Upper lobe of left lung (tissue), 6 donors: Measurements from ENCODE around the gene CYP4V2. TPM values are rescaled to one million over a fixed set of nuclear protein-coding genes. Genes with fewer than 3 reads are reported as not detected.

ENCODE experiments used
- ATAC-seq, 2 donors: fragments of 200-7000 bp; cut with Tn5 transposase; one replicate each; pipeline ENCODE4 v1.9.1; 2022; ENCODE audit warnings: mild to moderate bottlenecking in 2 of 2, moderate library complexity in 2 of 2; ENCODE audit not compliant: low FRiP score in 2 of 2
- DNase-seq, 2 donors: peaks; one replicate each; pipeline ENCODE4 v3.0.0-alpha.2; 2019 to 2020
- H3K27ac ChIP-seq, 4 donors: fragments of 200-600 bp; sonication (generic); one replicate each; pipeline ENCODE4 v1.5.1; 2016 to 2019
- H3K27me3 ChIP-seq, 4 donors: fragments of 200-600 bp; sonication (generic); one replicate each; pipeline ENCODE4 v1.5.1; 2017 to 2019
- H3K36me3 ChIP-seq, 4 donors: fragments of 200-600 bp; sonication (generic); one replicate each; pipeline ENCODE4 v1.5.1; 2016 to 2019
- H3K4me1 ChIP-seq, 4 donors: fragments of 200-600 bp; sonication (generic); one replicate each; pipeline ENCODE4 v1.5.1; 2018 to 2019
- H3K4me3 ChIP-seq, 4 donors: fragments of 200-600 bp; sonication (generic); one replicate each; pipeline ENCODE4 v1.5.1; 2017 to 2019; ENCODE audit warnings: mild to moderate bottlenecking in 2 of 4, moderate library complexity in 1 of 4
- H3K9me3 ChIP-seq, 4 donors: fragments of 200-600 bp; sonication (generic); one replicate each; pipeline ENCODE4 v1.5.1; 2018 to 2019
- CTCF ChIP-seq, 6 experiments: fragments of 450-650 bp in 4 of 6; fragments of 200-600 bp in 2 of 6; sonication (generic) in 2 of 6; IDR thresholded peaks; one replicate each; pipeline ENCODE4 v1.5.1; 2016 to 2019; ENCODE audit warnings: antibody characterized with exemption in 6 of 6
- EP300 ChIP-seq, 4 donors: sonication (generic); formaldehyde crosslinking; IDR thresholded peaks; one replicate each; pipeline ENCODE4 v1.5.1; 2017; ENCODE audit warnings: antibody characterized with exemption in 4 of 4, control low read depth in 2 of 4
- POLR2A ChIP-seq, 4 donors: fragments of 450-650 bp; IDR thresholded peaks; one replicate each; pipeline ENCODE4 v1.5.1; 2016 to 2017; ENCODE audit warnings: antibody characterized with exemption in 4 of 4, mild to moderate bottlenecking in 2 of 4
- POLR2AphosphoS5 ChIP-seq, 2 donors: sonication (generic); formaldehyde crosslinking; IDR thresholded peaks; one replicate each; pipeline ENCODE4 v1.5.1; 2017; ENCODE audit warnings: antibody characterized with exemption in 2 of 2
- WGBS, 2 donors: methylation state at CpG; one replicate each; pipeline ENCODE4 v1.1.5; 2017 to 2018; 5-methylcytosine and 5-hydroxymethylcytosine counted together
- total RNA-seq, 6 donors: library from RNA; depleted of rRNA in 4 of 6; stranded (reverse); fragments of >200 nt in 4 of 6; gene quantifications; one replicate each; pipeline versions ENCODE4 v1.1.0 to v1.2.1, GENCODE V29; 2016 to 2021
- donor health status: DM: no; HTN: no; CAD: no; lungs with moderate emphysema.
- donor health status: DM: no; HTN: yes; CAD: no; lungs with severe emphysema.

CYP4V2 gene
- total RNA-seq, 6 donors from 2014 or later, result 30.7 to 44.7 (median 33.1) TPM

GRCh38 chr4:186248643-186249042 lies 57.3 kb downstream of the CYP4V2 start:
- no peak overlapping the region for H3K27ac ChIP-seq
- no peaks in the 10 kb centered on the region for H3K27me3 ChIP-seq
- H3K36me3 ChIP-seq, result no peaks in the 10 kb centered on the region
- H3K9me3 ChIP-seq, result no peaks in the 10 kb centered on the region
- DNase-seq (no peak), ATAC-seq (no peak)
- H3K4me1 ChIP-seq, result no peaks in the 10 kb centered on the region
- TF ChIP-seq POLR2AphosphoS5 (IDR thresholded peaks at IDR 0.05) (no peak), CTCF (IDR thresholded peaks at IDR 0.05) (no peak), POLR2A (IDR thresholded peaks at IDR 0.05) (no peak), EP300 (IDR thresholded peaks at IDR 0.05) (no peak)
- WGBS, 2 donors, result 77 to 80% methylated on average over 1 of the region's 1 CpG
- no peak overlapping the region for H3K4me3 ChIP-seq

DNA sequence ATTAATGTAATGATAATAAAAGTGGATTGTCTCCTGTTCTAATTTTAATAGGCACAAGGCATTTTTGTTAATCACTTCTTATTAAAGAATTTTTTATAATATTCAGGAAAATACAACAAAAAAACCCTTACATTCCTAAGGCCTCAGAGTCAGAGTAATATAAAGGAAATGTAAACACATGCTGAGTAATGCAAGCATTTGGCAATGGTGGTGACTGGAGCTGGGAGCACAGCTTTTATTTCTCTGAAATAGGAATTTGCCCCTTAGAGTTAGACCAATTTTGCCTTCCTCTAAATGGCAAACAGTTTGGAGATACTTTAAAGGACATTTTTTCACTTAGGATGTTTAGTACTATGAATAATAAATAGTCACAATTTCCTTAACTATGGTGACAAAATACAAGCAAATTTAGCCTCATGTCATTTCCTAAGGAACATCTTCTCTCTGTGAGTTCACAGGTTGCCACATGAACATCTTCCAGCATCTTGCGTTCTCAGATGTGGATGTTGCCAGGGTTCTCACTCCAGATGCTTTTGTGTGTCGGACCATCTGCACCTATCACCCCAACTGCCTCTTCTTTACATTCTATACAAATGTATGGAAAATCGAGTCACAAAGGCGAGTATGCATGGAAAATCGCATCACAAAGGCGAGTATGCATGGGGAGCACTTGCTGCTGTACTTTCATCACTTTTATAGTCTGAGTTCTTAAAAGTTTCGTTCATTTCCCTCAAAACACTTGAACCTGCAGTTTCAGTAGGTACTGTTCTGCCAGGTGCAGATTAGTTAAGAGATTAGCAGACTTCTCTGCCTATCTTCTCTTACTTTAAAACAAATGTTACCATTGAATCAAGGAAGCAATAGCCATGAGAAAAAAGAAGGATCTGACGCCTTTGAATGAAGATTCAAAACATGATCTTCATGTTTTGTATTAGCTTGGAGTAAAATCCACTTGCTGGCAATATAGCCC lies 58.7 kb downstream of the CYP4V2 start:
- Histone ChIP-seq H3K27me3 (no peaks in the 10 kb centered on the region), H3K9me3 (no peaks in the 10 kb centered on the region), H3K4me1 (no peaks in the 10 kb centered on the region), H3K36me3 (no peaks in the 10 kb centered on the region), H3K27ac (no peak overlapping the region), H3K4me3 (no peak overlapping the region)
- DNase-seq (no peak), ATAC-seq (no peak)
- 77 to 78% methylated on average over 8 of the region's 8 CpGs for WGBS, 2 donors
- TF ChIP-seq POLR2A (IDR thresholded peaks at IDR 0.05), result no peak
- TF ChIP-seq CTCF (IDR thresholded peaks at IDR 0.05), result no peak
- no peak for TF ChIP-seq EP300 (IDR thresholded peaks at IDR 0.05)
- TF ChIP-seq POLR2AphosphoS5 (IDR thresholded peaks at IDR 0.05), result no peak

DNA sequence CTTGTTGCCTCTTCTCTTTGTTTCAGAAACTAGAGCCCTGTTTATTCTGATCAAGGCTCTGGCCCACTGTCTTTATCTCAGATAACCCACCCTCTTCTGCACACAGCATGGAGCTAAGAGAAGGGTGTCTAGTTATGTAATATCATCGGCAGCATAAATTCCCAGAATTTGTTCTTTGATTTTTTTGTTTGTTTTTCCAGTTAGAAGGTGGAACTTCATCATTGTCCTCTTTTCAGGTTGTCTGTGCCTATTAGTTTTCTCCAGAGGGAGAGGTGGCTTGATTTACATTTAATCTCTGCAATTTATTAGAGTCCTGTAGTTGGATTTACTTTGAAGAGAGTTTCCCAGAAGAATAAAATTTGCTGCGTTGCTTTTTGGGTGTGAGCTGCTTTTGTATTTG lies 59.4 kb downstream of the CYP4V2 start:
- Histone ChIP-seq H3K4me3 (no peak overlapping the region), H3K27ac (no peak overlapping the region), H3K4me1 (no peaks in the 10 kb centered on the region), H3K27me3 (no peaks in the 10 kb centered on the region), H3K36me3 (no peaks in the 10 kb centered on the region), H3K9me3 (no peaks in the 10 kb centered on the region)
- TF ChIP-seq POLR2AphosphoS5 (IDR thresholded peaks at IDR 0.05) (no peak), CTCF (IDR thresholded peaks at IDR 0.05) (no peak), EP300 (IDR thresholded peaks at IDR 0.05) (no peak), POLR2A (IDR thresholded peaks at IDR 0.05) (no peak)
- DNase-seq (no peak), ATAC-seq (no peak)
- WGBS, 2 donors, result 45 to 55% methylated on average over 2 of the region's 2 CpGs

- ATAC-seq, result no peak
- no peaks in the 10 kb centered on the region for H3K27me3 ChIP-seq
- no peak overlapping the region for H3K4me3 ChIP-seq
- H3K4me1 ChIP-seq, result no peaks in the 10 kb centered on the region
- TF ChIP-seq POLR2A (IDR thresholded peaks at IDR 0.05) (no peak), EP300 (IDR thresholded peaks at IDR 0.05) (no peak)
- H3K36me3 ChIP-seq, result no peaks in the 10 kb centered on the region
- no peaks in the 10 kb centered on the region for H3K9me3 ChIP-seq
- no peak overlapping the region for H3K27ac ChIP-seq
- WGBS, 2 donors, result 94 to 95% methylated on average over 3 of the region's 3 CpGs
- DNase-seq, result no peak
Measured at GRCh38 chr4:186255122-186255521, 63.8 kb downstream of the CYP4V2 start.

- Histone ChIP-seq H3K9me3 (no peaks in the 10 kb centered on the region), H3K36me3 (no peaks in the 10 kb centered on the region), H3K4me1 (no peaks in the 10 kb centered on the region), H3K27ac (no peak overlapping the region), H3K4me3 (no peak overlapping the region), H3K27me3 (no peaks in the 10 kb centered on the region)
- 77 to 89% methylated on average over 12 of the region's 12 CpGs for WGBS, 2 donors
- DNase-seq, result no peak
- ATAC-seq, result no peak
- TF ChIP-seq POLR2AphosphoS5 (IDR thresholded peaks at IDR 0.05), result no peak
- no peak for TF ChIP-seq POLR2A (IDR thresholded peaks at IDR 0.05)
- no peak for TF ChIP-seq CTCF (IDR thresholded peaks at IDR 0.05)
- TF ChIP-seq EP300 (IDR thresholded peaks at IDR 0.05), result no peak
Measured at GRCh38 chr4:186258216-186258811, 66.9 kb downstream of the CYP4V2 start.
